H4 (cell line): ENCODE results near the gene ART5. TPM values are rescaled to one million over a fixed set of nuclear protein-coding genes. Genes with fewer than 3 reads are reported as not detected.
A peak's percentile ranks its signal among the peaks of the same experiment; 100 is the strongest.
"Not testable (repeated sequence)": the region's sequence is repeated elsewhere in the genome, so short reads cannot be mapped to it uniquely, and the experiment has no call there.

Source experiments
- DNase-seq: peaks from one replicate; pipeline ENCODE4 v3.0.0-alpha.2; 2015; ENCODE audit warnings: low spot score
- total RNA-seq: library from RNA; depleted of rRNA; stranded (reverse); fragments of >200 nt; shearing (Covaris generic); gene quantifications from 2 replicates; pipeline ENCODE4 v1.2.3, GENCODE V29; 2014

ART5 gene
- total RNA-seq, 1 experiment from 2014 or later: 0.33 TPM

- not testable (repeated sequence) for DNase-seq
Measured at GRCh38 chr11:3657331-3657730, 15.5 kb upstream of the ART5 start.

GRCh38 chr11:3655547-3655946 is 13.8 kb upstream of the ART5 start:
- DNase-seq: no peak

GRCh38 chr11:3652514-3652913 is 10.7 kb upstream of the ART5 start:
- not testable (repeated sequence) for DNase-seq

GRCh38 chr11:3649374-3649773 is 7.6 kb upstream of the ART5 start:
- not testable (repeated sequence) for DNase-seq

- DNase-seq: not testable (repeated sequence)
Measured at GRCh38 chr11:3648843-3649242, 7.1 kb upstream of the ART5 start.

GRCh38 chr11:3645552-3645951 is 3.8 kb upstream of the ART5 start:
- no peak for DNase-seq

GRCh38 chr11:3644817-3645235 is 3.0 kb upstream of the ART5 start, which contains the start of gene ART1:
Gene ART1 (plus strand): TSS chr11:3645128. CDS start chr11:3659214, 14,086 bp downstream.
- DNase-seq: no peak

GRCh38 chr11:3643102-3643546 is 1.3 kb upstream of the ART5 start:
- not testable (repeated sequence) for DNase-seq

- DNase-seq: peak; percentile 37
Measured at GRCh38 chr11:3642071-3642951, 519 bp upstream of the ART5 start.

- no peak for DNase-seq
Measured at GRCh38 chr11:3641191-3641590, 601 bp downstream of the ART5 start.

GRCh38 chr11:3639841-3640240 is 2.0 kb downstream of the ART5 start:
- DNase-seq: no peak

GRCh38 chr11:3638513-3638912 is 3.3 kb downstream of the ART5 start:
- DNase-seq: no peak

GRCh38 chr11:3637201-3637600 is 4.6 kb downstream of the ART5 start:
- no peak for DNase-seq

- no peak for DNase-seq
Measured at GRCh38 chr11:3635641-3636375, 6.0 kb downstream of the ART5 start.

- no peak for DNase-seq
Measured at GRCh38 chr11:3632070-3632660, 9.6 kb downstream of the ART5 start.

- DNase-seq: no peak
Measured at GRCh38 chr11:3631331-3631730, 10.5 kb downstream of the ART5 start.

GRCh38 chr11:3627291-3627690 is 14.5 kb downstream of the ART5 start:
- no peak for DNase-seq

- DNase-seq: no peak
Measured at GRCh38 chr11:3626250-3626960, 15.4 kb downstream of the ART5 start.

- DNase-seq: no peak
Measured at GRCh38 chr11:3623767-3624458, 17.9 kb downstream of the ART5 start.

GRCh38 chr11:3623121-3623520 is 18.7 kb downstream of the ART5 start:
- no peak for DNase-seq

- DNase-seq: no peak
Measured at GRCh38 chr11:3622521-3622920, 19.3 kb downstream of the ART5 start.
